Measurements from ENCODE around the gene GRIN1. TPM values are rescaled to one million over a fixed set of nuclear protein-coding genes. Genes with fewer than 3 reads are reported as not detected.
A peak's percentile ranks its signal among the peaks of the same experiment; 100 is the strongest.

The GRIN1 gene
- total and polyA plus RNA-seq, 2 of the 13 experiments (the other 11 are each of a cell fraction or from before 2014, with no cell fraction given), result 0.13 TPM; not detected in 1

DNA sequence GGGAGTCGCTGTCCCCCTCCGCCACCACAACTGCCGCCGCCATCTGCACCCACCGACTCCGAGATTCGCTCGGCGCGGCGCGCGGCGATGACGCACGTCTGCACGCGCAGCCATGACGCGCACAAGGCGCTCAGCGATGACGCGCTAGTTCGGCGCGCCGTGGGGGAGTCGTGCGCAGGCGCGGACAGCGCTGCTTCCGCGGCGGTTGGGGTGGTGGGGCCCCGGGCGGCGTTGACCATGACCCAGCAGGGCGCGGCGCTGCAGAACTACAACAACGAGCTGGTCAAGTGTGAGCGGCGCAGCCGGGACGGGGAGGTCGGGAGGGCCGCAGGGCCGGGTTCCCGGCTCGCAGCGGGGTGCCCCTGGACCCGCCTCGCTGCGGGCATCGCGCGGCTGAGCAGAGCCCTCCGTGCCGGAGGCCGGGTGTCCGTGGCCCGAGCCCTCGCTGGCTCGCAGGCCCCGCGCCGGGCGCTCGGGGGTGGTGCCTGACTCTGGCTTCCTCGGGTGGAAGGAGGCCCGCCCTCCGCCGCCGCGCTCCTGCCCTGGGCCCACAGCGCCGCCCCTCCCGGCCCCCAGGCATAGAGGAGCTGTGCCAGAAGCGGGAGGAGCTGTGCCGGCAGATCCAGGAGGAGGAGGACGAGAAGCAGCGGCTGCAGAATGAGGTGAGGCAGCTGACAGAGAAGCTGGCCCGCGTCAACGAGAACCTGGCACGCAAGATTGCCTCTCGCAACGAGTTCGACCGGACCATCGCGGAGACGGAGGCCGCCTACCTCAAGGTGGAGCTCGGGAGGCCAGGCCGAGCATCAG, 49.7 kb downstream of the GRIN1 start, which contains the start of the genes ANAPC2 and SSNA1 (continued):
- TF ChIP-seq PHF5A (CRISPR knock-in tag; IDR thresholded peaks at IDR 0.05; ENCODE audit: low read depth, unreplicated experiment) (peak; percentile 98), ZNF615 (CRISPR knock-in tag; IDR thresholded peaks at IDR 0.05; ENCODE audit: borderline replicate concordance) (no peak), BORCS8-MEF2B (CRISPR knock-in tag; IDR thresholded peaks at IDR 0.05) (peak; percentile 73), SMARCC2 (IDR thresholded peaks at IDR 0.05) (peak; percentile 93; the same call in 1 of the 2 replicates), NFYB (CRISPR knock-in tag; IDR thresholded peaks at IDR 0.05) (peak; percentile 55), ZNF547 (CRISPR knock-in tag; IDR thresholded peaks at IDR 0.05) (peak; percentile 94; the same call in 1 of the 2 replicates), GLI4 (CRISPR knock-in tag; IDR thresholded peaks at IDR 0.05; ENCODE audit: borderline replicate concordance) (no peak), ZFP36L2 (CRISPR knock-in tag; IDR thresholded peaks at IDR 0.05) (0 out of 2 replicates have a peak, but pooled peaks have one; percentile 56), TARDBP (CRISPR knock-in tag; IDR thresholded peaks at IDR 0.05) (peak; percentile 97), MAFK (conservative IDR thresholded peaks at IDR 0.05 in 1 of 2, IDR thresholded peaks at IDR 0.05 in 1 of 2; ENCODE audit: low read length in 2 of 2) (peak in 1 of 2 experiments; percentile 56; a peak in 2 of 4 replicates), ZNF550 (CRISPR knock-in tag; IDR thresholded peaks at IDR 0.05; ENCODE audit: borderline replicate concordance) (0 out of 2 replicates have a peak, but pooled peaks have one; percentile 31), RAD21 (CRISPR knock-in tag; IDR thresholded peaks at IDR 0.05) (peak; percentile 92), KMT2B (CRISPR knock-in tag; IDR thresholded peaks at IDR 0.05) (peak; percentile 94), TGIF2 (CRISPR knock-in tag; IDR thresholded peaks at IDR 0.05) (peak; percentile 96), ZBTB21 (CRISPR knock-in tag; IDR thresholded peaks at IDR 0.05) (peak; percentile 73), NFE2 (CRISPR knock-in tag; IDR thresholded peaks at IDR 0.05) (no peak), MED1 (CRISPR knock-in tag; IDR thresholded peaks at IDR 0.05) (peak; percentile 80), YEATS4 (CRISPR knock-in tag; IDR thresholded peaks at IDR 0.05; ENCODE audit: borderline replicate concordance) (peak; percentile 94), CC2D1A (CRISPR knock-in tag; IDR thresholded peaks at IDR 0.05) (no peak), RAD51 (IDR thresholded peaks at IDR 0.05; ENCODE audit: borderline replicate concordance) (no peak), TOE1 (CRISPR knock-in tag; IDR thresholded peaks at IDR 0.05) (no peak)
- TF ChIP-seq, protein P1, sequence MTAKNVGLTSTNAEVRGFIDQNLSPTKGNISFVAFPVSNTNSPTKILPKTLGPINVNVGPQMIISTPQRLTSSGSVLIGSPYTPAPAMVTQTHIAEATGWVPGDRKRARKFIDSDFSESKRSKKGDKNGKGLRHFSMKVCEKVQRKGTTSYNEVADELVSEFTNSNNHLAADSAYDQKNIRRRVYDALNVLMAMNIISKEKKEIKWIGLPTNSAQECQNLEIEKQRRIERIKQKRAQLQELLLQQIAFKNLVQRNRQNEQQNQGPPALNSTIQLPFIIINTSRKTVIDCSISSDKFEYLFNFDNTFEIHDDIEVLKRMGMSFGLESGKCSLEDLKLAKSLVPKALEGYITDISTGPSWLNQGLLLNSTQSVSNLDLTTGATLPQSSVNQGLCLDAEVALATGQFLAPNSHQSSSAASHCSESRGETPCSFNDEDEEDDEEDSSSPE (CRISPR knock-in tag; IDR thresholded peaks at IDR 0.05), result peak; percentile 79
- TF ChIP-seq, protein P2, sequence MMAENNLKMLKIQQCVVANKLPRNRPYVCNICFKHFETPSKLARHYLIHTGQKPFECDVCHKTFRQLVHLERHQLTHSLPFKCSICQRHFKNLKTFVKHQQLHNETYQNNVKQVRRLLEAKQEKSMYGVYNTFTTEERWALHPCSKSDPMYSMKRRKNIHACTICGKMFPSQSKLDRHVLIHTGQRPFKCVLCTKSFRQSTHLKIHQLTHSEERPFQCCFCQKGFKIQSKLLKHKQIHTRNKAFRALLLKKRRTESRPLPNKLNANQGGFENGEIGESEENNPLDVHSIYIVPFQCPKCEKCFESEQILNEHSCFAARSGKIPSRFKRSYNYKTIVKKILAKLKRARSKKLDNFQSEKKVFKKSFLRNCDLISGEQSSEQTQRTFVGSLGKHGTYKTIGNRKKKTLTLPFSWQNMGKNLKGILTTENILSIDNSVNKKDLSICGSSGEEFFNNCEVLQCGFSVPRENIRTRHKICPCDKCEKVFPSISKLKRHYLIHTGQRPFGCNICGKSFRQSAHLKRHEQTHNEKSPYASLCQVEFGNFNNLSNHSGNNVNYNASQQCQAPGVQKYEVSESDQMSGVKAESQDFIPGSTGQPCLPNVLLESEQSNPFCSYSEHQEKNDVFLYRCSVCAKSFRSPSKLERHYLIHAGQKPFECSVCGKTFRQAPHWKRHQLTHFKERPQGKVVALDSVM (CRISPR knock-in tag; IDR thresholded peaks at IDR 0.05), result peak; percentile 73
- TF ChIP-seq, protein P3, sequence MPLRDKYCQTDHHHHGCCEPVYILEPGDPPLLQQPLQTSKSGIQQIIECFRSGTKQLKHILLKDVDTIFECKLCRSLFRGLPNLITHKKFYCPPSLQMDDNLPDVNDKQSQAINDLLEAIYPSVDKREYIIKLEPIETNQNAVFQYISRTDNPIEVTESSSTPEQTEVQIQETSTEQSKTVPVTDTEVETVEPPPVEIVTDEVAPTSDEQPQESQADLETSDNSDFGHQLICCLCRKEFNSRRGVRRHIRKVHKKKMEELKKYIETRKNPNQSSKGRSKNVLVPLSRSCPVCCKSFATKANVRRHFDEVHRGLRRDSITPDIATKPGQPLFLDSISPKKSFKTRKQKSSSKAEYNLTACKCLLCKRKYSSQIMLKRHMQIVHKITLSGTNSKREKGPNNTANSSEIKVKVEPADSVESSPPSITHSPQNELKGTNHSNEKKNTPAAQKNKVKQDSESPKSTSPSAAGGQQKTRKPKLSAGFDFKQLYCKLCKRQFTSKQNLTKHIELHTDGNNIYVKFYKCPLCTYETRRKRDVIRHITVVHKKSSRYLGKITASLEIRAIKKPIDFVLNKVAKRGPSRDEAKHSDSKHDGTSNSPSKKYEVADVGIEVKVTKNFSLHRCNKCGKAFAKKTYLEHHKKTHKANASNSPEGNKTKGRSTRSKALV (CRISPR knock-in tag; IDR thresholded peaks at IDR 0.05), result no peak; the same call in 1 of the 2 replicates

Data from HepG2 (cell line).